ENCODE measurements around the gene NTN4. TPM values are rescaled to one million over a fixed set of nuclear protein-coding genes. Genes with fewer than 3 reads are reported as not detected.
"Not testable (repeated sequence)": the region's sequence is repeated elsewhere in the genome, so short reads cannot be mapped to it uniquely, and the experiment has no call there.

The NTN4 gene
- total RNA-seq, 1 donor from 2014 or later = 336 TPM

GRCh38 chr12:95755261-95755865, 35.2 kb downstream of the NTN4 start:
- Mint-ChIP-seq H3K27ac (ENCODE audit: unreplicated experiment) (peak overlapping the region; percentile 8), H3K4me3 (ENCODE audit: unreplicated experiment) (no peak overlapping the region), H3K36me3 (ENCODE audit: low read depth) (peaks cover 36% of the 10 kb centered on the region), H3K4me1 (ENCODE audit: low read depth) (peaks cover 64% of the 10 kb centered on the region), H3K27me3 (ENCODE audit: low read depth) (no peaks in the 10 kb centered on the region), H3K9me3 (ENCODE audit: low read depth) (peaks cover 10% of the 10 kb centered on the region)
- TF ChIP-seq, protein P1, sequence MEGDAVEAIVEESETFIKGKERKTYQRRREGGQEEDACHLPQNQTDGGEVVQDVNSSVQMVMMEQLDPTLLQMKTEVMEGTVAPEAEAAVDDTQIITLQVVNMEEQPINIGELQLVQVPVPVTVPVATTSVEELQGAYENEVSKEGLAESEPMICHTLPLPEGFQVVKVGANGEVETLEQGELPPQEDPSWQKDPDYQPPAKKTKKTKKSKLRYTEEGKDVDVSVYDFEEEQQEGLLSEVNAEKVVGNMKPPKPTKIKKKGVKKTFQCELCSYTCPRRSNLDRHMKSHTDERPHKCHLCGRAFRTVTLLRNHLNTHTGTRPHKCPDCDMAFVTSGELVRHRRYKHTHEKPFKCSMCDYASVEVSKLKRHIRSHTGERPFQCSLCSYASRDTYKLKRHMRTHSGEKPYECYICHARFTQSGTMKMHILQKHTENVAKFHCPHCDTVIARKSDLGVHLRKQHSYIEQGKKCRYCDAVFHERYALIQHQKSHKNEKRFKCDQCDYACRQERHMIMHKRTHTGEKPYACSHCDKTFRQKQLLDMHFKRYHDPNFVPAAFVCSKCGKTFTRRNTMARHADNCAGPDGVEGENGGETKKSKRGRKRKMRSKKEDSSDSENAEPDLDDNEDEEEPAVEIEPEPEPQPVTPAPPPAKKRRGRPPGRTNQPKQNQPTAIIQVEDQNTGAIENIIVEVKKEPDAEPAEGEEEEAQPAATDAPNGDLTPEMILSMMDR (IDR thresholded peaks at IDR 0.05) = no peak
- DNase-seq (ENCODE audit: low spot score) = no peak

DNA sequence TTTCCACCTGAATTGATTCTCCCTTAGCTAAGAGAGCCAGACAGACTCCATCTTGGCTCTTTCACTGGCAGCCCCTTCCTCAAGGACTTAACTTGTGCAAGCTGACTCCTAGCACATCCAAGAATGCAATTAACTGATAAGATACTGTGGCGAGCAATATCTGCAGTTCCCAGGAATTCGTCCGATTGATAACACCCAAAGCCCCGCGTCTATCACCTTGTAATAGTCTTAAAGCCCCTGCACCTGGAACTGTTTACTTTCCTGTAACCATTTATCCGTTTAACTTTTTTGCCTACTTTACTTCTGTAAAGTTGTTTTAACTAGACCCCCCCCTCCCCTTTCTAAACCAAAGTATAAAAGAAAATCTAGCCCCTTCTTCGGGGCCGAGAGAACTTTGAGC, 44.5 kb downstream of the NTN4 start:
- Mint-ChIP-seq H3K4me1 (ENCODE audit: low read depth) (peaks cover 29% of the 10 kb centered on the region), H3K36me3 (ENCODE audit: low read depth) (peaks cover 30% of the 10 kb centered on the region)
- not testable (repeated sequence) for H3K27me3 Mint-ChIP-seq (ENCODE audit: low read depth); H3K27ac Mint-ChIP-seq (ENCODE audit: unreplicated experiment); H3K9me3 Mint-ChIP-seq (ENCODE audit: low read depth); DNase-seq (ENCODE audit: low spot score); H3K4me3 Mint-ChIP-seq (ENCODE audit: unreplicated experiment)

DNA sequence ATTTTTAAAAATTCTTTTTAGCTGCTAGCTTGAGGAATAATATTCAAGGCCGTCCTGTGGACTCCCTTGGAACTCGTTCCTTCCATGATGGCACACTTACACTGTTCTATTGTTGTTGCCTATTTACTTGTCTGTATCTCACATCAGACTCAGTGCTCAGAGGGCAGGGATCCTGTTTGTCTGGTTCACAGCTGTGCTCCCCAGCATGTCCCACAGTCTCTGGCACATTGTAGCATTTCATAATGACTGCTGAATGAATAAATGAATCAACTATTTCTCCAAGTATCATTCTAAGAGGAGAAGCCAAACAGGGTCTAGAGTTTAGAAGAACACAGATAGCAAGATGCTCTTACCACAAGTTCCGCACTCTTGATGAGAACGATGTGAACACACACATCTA, 48.0 kb downstream of the NTN4 start:
- peaks cover 40% of the 10 kb centered on the region for H3K4me1 Mint-ChIP-seq (ENCODE audit: low read depth)
- no peak overlapping the region for H3K27ac Mint-ChIP-seq (ENCODE audit: unreplicated experiment)
- H3K36me3 Mint-ChIP-seq (ENCODE audit: low read depth) = peaks cover 32% of the 10 kb centered on the region
- TF ChIP-seq, protein P1 (IDR thresholded peaks at IDR 0.05) = no peak
- peaks cover 4% of the 10 kb centered on the region for H3K9me3 Mint-ChIP-seq (ENCODE audit: low read depth)
- no peak overlapping the region for H3K4me3 Mint-ChIP-seq (ENCODE audit: unreplicated experiment)
- no peaks in the 10 kb centered on the region for H3K27me3 Mint-ChIP-seq (ENCODE audit: low read depth)
- no peak for DNase-seq (ENCODE audit: low spot score)

- TF ChIP-seq, protein P1 (IDR thresholded peaks at IDR 0.05) = no peak
- Mint-ChIP-seq H3K27me3 (ENCODE audit: low read depth) (no peaks in the 10 kb centered on the region), H3K9me3 (ENCODE audit: low read depth) (peaks cover 4% of the 10 kb centered on the region), H3K36me3 (ENCODE audit: low read depth) (peaks cover 31% of the 10 kb centered on the region), H3K4me1 (ENCODE audit: low read depth) (peaks cover 50% of the 10 kb centered on the region), H3K4me3 (ENCODE audit: unreplicated experiment) (no peak overlapping the region), H3K27ac (ENCODE audit: unreplicated experiment) (no peak overlapping the region)
- DNase-seq (ENCODE audit: low spot score) = no peak
Observed at GRCh38 chr12:95741635-95742034, 48.9 kb downstream of the NTN4 start.

- TF ChIP-seq, protein P1 (IDR thresholded peaks at IDR 0.05) = no peak
- no peak for DNase-seq (ENCODE audit: low spot score)
- Mint-ChIP-seq H3K27me3 (ENCODE audit: low read depth) (no peaks in the 10 kb centered on the region), H3K4me1 (ENCODE audit: low read depth) (peaks cover 56% of the 10 kb centered on the region), H3K4me3 (ENCODE audit: unreplicated experiment) (no peak overlapping the region), H3K9me3 (ENCODE audit: low read depth) (peaks cover 4% of the 10 kb centered on the region), H3K36me3 (ENCODE audit: low read depth) (peaks cover 25% of the 10 kb centered on the region), H3K27ac (ENCODE audit: unreplicated experiment) (no peak overlapping the region)
Observed at GRCh38 chr12:95740751-95741150, 49.8 kb downstream of the NTN4 start.
